Measurements from ENCODE around the gene TEC. TPM values are rescaled to one million over a fixed set of nuclear protein-coding genes. Genes with fewer than 3 reads are reported as not detected.

Gene TEC
- total and polyA plus RNA-seq, 4 experiments from 2014 or later: 0.87 to 4.2 (median 2.3) TPM

- no peaks in the 10 kb centered on the region for H3K4me1 ChIP-seq (ENCODE audit: insufficient read depth, low read length)
- no peak overlapping the region for H3K4me3 Mint-ChIP-seq
- ChIA-PET CTCF (ENCODE audit: partially characterized antibody) (interaction anchor here (5.1 kb wide), 1 partner anchor 9 kb away, joined by 25 read pairs; no protein-coding TSS in a partner anchor), POLR2A (ENCODE audit: partially characterized antibody) (no interaction called here)
- peak overlapping the region in 1 of 7 donors; percentile 22 for H3K27ac Mint-ChIP-seq
- DNase-seq: no peak
- H3K27me3 Mint-ChIP-seq: no peaks in the 10 kb centered on the region
- no peaks in the 10 kb centered on the region for H3K27me3 ChIP-seq (ENCODE audit: insufficient read depth, low read length)
- no peaks in the 10 kb centered on the region for H3K9me3 Mint-ChIP-seq
- H3K4me1 Mint-ChIP-seq: peaks cover 2 to 14% (median 5%) of the 10 kb centered on the region in 4 donors
- H3K27ac ChIP-seq (ENCODE audit: low read depth, low read length): no peak overlapping the region
- H3K4me3 ChIP-seq (ENCODE audit: low read length in 2 of 2): no peak overlapping the region
- intact Hi-C loops (cut with micrococcal nuclease): no loop called here
- peaks cover 33 to 53% of the 10 kb centered on the region in 2 donors for H3K36me3 Mint-ChIP-seq
- H3K36me3 ChIP-seq (ENCODE audit: insufficient read depth, low read length): peaks cover 17% of the 10 kb centered on the region
- H3K9me3 ChIP-seq (ENCODE audit: control insufficient read depth in 1 of 2, low read length in 2 of 2): no peaks in the 10 kb centered on the region
These were observed 169.4 kb downstream of the TEC start for GRCh38 chr4:48100256-48100655.

GRCh38 chr4:48095441-48095840 lies 174.2 kb downstream of the TEC start:
- ChIA-PET POLR2A (ENCODE audit: partially characterized antibody) (no interaction called here), CTCF (ENCODE audit: partially characterized antibody) (interaction anchor here (0.9 to 5.1 kb wide), 7 partner anchors 8 to 427 kb away, joined by 3 to 29 read pairs (median 5); no protein-coding TSS in a partner anchor)
- Histone ChIP-seq H3K9me3 (ENCODE audit: control insufficient read depth in 1 of 2, low read length in 2 of 2) (no peaks in the 10 kb centered on the region), H3K4me1 (ENCODE audit: insufficient read depth, low read length) (no peaks in the 10 kb centered on the region), H3K27me3 (ENCODE audit: insufficient read depth, low read length) (no peaks in the 10 kb centered on the region), H3K4me3 (ENCODE audit: low read length in 2 of 2) (no peak overlapping the region), H3K27ac (ENCODE audit: low read depth, low read length) (no peak overlapping the region), H3K36me3 (ENCODE audit: insufficient read depth, low read length) (peaks cover 38% of the 10 kb centered on the region)
- Mint-ChIP-seq H3K27ac (peak overlapping the region in 1 of 7 donors; percentile 80), H3K9me3 (no peaks in the 10 kb centered on the region), H3K4me3 (no peak overlapping the region), H3K4me1 (peaks cover 0 to 6% (median 0%) of the 10 kb centered on the region in 4 donors), H3K27me3 (no peaks in the 10 kb centered on the region), H3K36me3 (peaks cover 28 to 51% of the 10 kb centered on the region in 2 donors)
- DNase-seq: no peak
- intact Hi-C loops (cut with micrococcal nuclease): no loop called here

DNA sequence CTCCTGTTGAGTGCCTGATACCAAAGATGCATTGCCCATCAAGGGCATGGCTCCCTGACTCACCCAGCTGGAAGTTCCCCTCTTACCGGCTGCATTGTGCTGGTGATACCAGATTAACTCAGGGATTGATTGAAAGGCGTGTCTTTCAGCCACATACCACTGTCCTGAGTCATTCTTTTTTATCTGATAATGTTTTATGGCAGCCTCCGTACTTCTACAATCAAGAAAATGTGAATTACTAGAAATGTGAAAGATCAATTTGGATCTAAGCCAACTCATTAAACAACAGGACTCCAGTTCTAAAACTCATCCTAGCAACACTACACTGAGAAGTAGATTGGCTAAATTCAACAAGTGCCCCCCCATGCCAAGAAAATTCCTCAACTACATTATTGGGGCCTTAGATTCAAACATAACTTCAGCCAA lies 175.6 kb downstream of the TEC start:
- Mint-ChIP-seq H3K27ac (peak overlapping the region in 1 of 7 donors; percentile 84), H3K36me3 (peaks cover 23 to 53% of the 10 kb centered on the region in 2 donors), H3K4me1 (peaks cover 0 to 6% (median 0%) of the 10 kb centered on the region in 4 donors), H3K27me3 (no peaks in the 10 kb centered on the region), H3K4me3 (no peak overlapping the region), H3K9me3 (no peaks in the 10 kb centered on the region)
- Histone ChIP-seq H3K9me3 (ENCODE audit: control insufficient read depth in 1 of 2, low read length in 2 of 2) (no peaks in the 10 kb centered on the region), H3K36me3 (ENCODE audit: insufficient read depth, low read length) (peaks cover 38% of the 10 kb centered on the region), H3K4me1 (ENCODE audit: insufficient read depth, low read length) (no peaks in the 10 kb centered on the region), H3K27ac (ENCODE audit: low read depth, low read length) (no peak overlapping the region), H3K4me3 (ENCODE audit: low read length in 2 of 2) (no peak overlapping the region), H3K27me3 (ENCODE audit: insufficient read depth, low read length) (no peaks in the 10 kb centered on the region)
- ChIA-PET POLR2A (ENCODE audit: partially characterized antibody) (no interaction called here), CTCF (ENCODE audit: partially characterized antibody) (interaction anchor here (1.0 to 2.2 kb wide), 2 partner anchors 46 to 60 kb away, joined by 4 to 5 read pairs; no protein-coding TSS in a partner anchor)
- DNase-seq: no peak
- intact Hi-C loops (cut with micrococcal nuclease): no loop called here

GRCh38 chr4:48090621-48091020 lies 179.0 kb downstream of the TEC start:
- no peaks in the 10 kb centered on the region for H3K4me1 ChIP-seq (ENCODE audit: insufficient read depth, low read length)
- intact Hi-C loops (cut with micrococcal nuclease): no loop called here
- no peaks in the 10 kb centered on the region for H3K9me3 ChIP-seq (ENCODE audit: control insufficient read depth in 1 of 2, low read length in 2 of 2)
- Mint-ChIP-seq H3K4me3 (no peak overlapping the region), H3K4me1 (peaks cover 0 to 2% (median under 1%) of the 10 kb centered on the region in 4 donors), H3K36me3 (peaks cover 26 to 64% of the 10 kb centered on the region in 2 donors), H3K27ac (no peak overlapping the region), H3K27me3 (no peaks in the 10 kb centered on the region), H3K9me3 (no peaks in the 10 kb centered on the region)
- no peaks in the 10 kb centered on the region for H3K27me3 ChIP-seq (ENCODE audit: insufficient read depth, low read length)
- peaks cover 51% of the 10 kb centered on the region for H3K36me3 ChIP-seq (ENCODE audit: insufficient read depth, low read length)
- no peak for DNase-seq
- H3K27ac ChIP-seq (ENCODE audit: low read depth, low read length): no peak overlapping the region
- POLR2A ChIA-PET (ENCODE audit: partially characterized antibody): no interaction called here
- CTCF ChIA-PET (ENCODE audit: partially characterized antibody): interaction anchor here (1.4 to 8.8 kb wide), 5 partner anchors 18 to 87 kb away, joined by 3 to 135 read pairs (median 4); no protein-coding TSS in a partner anchor
- no peak overlapping the region for H3K4me3 ChIP-seq (ENCODE audit: low read length in 2 of 2)

GRCh38 chr4:48085821-48086589 lies 183.6 kb downstream of the TEC start:
- ChIA-PET POLR2A (ENCODE audit: partially characterized antibody) (interaction anchor here (0.6 kb wide), 1 partner anchor 11 kb away, joined by 3 read pairs; no protein-coding TSS in a partner anchor), CTCF (ENCODE audit: partially characterized antibody) (interaction anchor here (0.8 to 8.8 kb wide), 8 partner anchors 11 to 83 kb away, joined by 3 to 135 read pairs (median 16); no protein-coding TSS in a partner anchor)
- H3K4me1 Mint-ChIP-seq: peaks cover 5 to 19% (median 9%) of the 10 kb centered on the region in 4 donors
- peak overlapping the region in 2 of 7 donors; percentile 22 to 46 for H3K27ac Mint-ChIP-seq
- DNase-seq: no peak
- H3K27ac ChIP-seq (ENCODE audit: low read depth, low read length): no peak overlapping the region
- H3K27me3 ChIP-seq (ENCODE audit: insufficient read depth, low read length): no peaks in the 10 kb centered on the region
- H3K4me3 Mint-ChIP-seq: no peak overlapping the region
- intact Hi-C loops (cut with micrococcal nuclease): loop anchor here (2.0 to 5.0 kb wide), 2 partner anchors 55 to 419 kb away; no protein-coding TSS in a partner anchor
- H3K27me3 Mint-ChIP-seq: no peaks in the 10 kb centered on the region
- peaks cover 40 to 71% of the 10 kb centered on the region in 2 donors for H3K36me3 Mint-ChIP-seq
- no peak overlapping the region for H3K4me3 ChIP-seq (ENCODE audit: low read length in 2 of 2)
- H3K9me3 Mint-ChIP-seq: no peaks in the 10 kb centered on the region
- no peaks in the 10 kb centered on the region for H3K4me1 ChIP-seq (ENCODE audit: insufficient read depth, low read length)
- H3K36me3 ChIP-seq (ENCODE audit: insufficient read depth, low read length): peaks cover 25% of the 10 kb centered on the region
- H3K9me3 ChIP-seq (ENCODE audit: control insufficient read depth in 1 of 2, low read length in 2 of 2): no peaks in the 10 kb centered on the region

Other genes with a start within 250 kb of the TEC start
- 10 to 100 TPM; 44.8 to 48.7 TPM for gene TXK, start 135.6 kb downstream of the TEC start, total RNA-seq
- 10 to 100 TPM; 53.3 to 54.0 TPM for gene TXK, start 135.6 kb downstream of the TEC start, polyA plus RNA-seq
- 10 to 100 TPM; 84.4 to 87.5 TPM for gene SLAIN2, start 71.7 kb upstream of the TEC start, total RNA-seq
- gene SLAIN2, start 71.7 kb upstream of the TEC start, polyA plus RNA-seq: 10 to 100 TPM; 24.2 to 27.1 TPM
- gene SLC10A4, start 213.5 kb upstream of the TEC start, total RNA-seq: under 1 TPM in 1 of 2 experiments, not detected in 1; 0.17 TPM
- not detected for gene SLC10A4, start 213.5 kb upstream of the TEC start, polyA plus RNA-seq
- gene ZAR1, start 220.4 kb upstream of the TEC start, total RNA-seq: not detected
- not detected for gene ZAR1, start 220.4 kb upstream of the TEC start, polyA plus RNA-seq

Measured in CD4-positive, alpha-beta memory T cell (primary cell).